ENCODE data around the gene MTHFD2L. TPM values are rescaled to one million over a fixed set of nuclear protein-coding genes. Genes with fewer than 3 reads are reported as not detected.

Gene MTHFD2L
- total and polyA plus RNA-seq, 3 donors from 2014 or later: 14.8 to 44.1 (median 29.1) TPM

GRCh38 chr4:74132944-74133343 lies 25.0 kb upstream of the MTHFD2L start:
- no peaks in the 10 kb centered on the region for H3K4me1 ChIP-seq
- H3K27ac ChIP-seq: no peak overlapping the region
- no peak for DNase-seq
- WGBS, 2 donors: 88 to 90% methylated on average over 1 of the region's 1 CpG
- H3K27me3 ChIP-seq: no peaks in the 10 kb centered on the region
- H3K36me3 ChIP-seq (ENCODE audit: low read depth, missing control alignments): no peaks in the 10 kb centered on the region
- no peak for TF ChIP-seq POLR2A (IDR thresholded peaks at IDR 0.05)
- no peak for TF ChIP-seq CTCF (IDR thresholded peaks at IDR 0.05)
- intact Hi-C loops (cut with DNase I; ENCODE audit: low total_unique reads): loop anchor here (10.0 kb wide), 1 partner anchor 478 kb away; no protein-coding TSS in a partner anchor
- no peak overlapping the region for H3K4me3 ChIP-seq
- H3K9me3 ChIP-seq: no peaks in the 10 kb centered on the region

GRCh38 chr4:74133786-74134499 lies 24.0 kb upstream of the MTHFD2L start:
- DNase-seq: peak; percentile 82
- no peak overlapping the region for H3K4me3 ChIP-seq
- no peaks in the 10 kb centered on the region for H3K27me3 ChIP-seq
- H3K36me3 ChIP-seq (ENCODE audit: low read depth, missing control alignments): no peaks in the 10 kb centered on the region
- TF ChIP-seq POLR2A (IDR thresholded peaks at IDR 0.05): no peak
- peak in 2 of 3 experiments; percentile 55 to 64 for TF ChIP-seq CTCF (IDR thresholded peaks at IDR 0.05)
- intact Hi-C loops (cut with DNase I; ENCODE audit: low total_unique reads): loop anchor here (10.0 kb wide), 1 partner anchor 479 kb away; no protein-coding TSS in a partner anchor
- no peaks in the 10 kb centered on the region for H3K4me1 ChIP-seq
- WGBS, 2 donors: 37 to 41% methylated on average over 8 of the region's 8 CpGs
- H3K27ac ChIP-seq: no peak overlapping the region
- no peaks in the 10 kb centered on the region for H3K9me3 ChIP-seq

- DNase-seq: no peak
- no peak overlapping the region for H3K4me3 ChIP-seq
- intact Hi-C loops (cut with DNase I; ENCODE audit: low total_unique reads): loop anchor here (10.0 kb wide), 1 partner anchor 480 kb away; no protein-coding TSS in a partner anchor
- WGBS, 2 donors: 38 to 47% methylated on average over 2 of the region's 2 CpGs
- no peak overlapping the region for H3K27ac ChIP-seq
- H3K27me3 ChIP-seq: no peaks in the 10 kb centered on the region
- H3K4me1 ChIP-seq: no peaks in the 10 kb centered on the region
- TF ChIP-seq POLR2A (IDR thresholded peaks at IDR 0.05) (no peak), CTCF (IDR thresholded peaks at IDR 0.05) (no peak)
- no peaks in the 10 kb centered on the region for H3K36me3 ChIP-seq (ENCODE audit: low read depth, missing control alignments)
- H3K9me3 ChIP-seq: no peaks in the 10 kb centered on the region
Observed at GRCh38 chr4:74134500-74134852, 23.4 kb upstream of the MTHFD2L start.

- intact Hi-C loops (cut with DNase I; ENCODE audit: low total_unique reads): no loop called here
- no peak for DNase-seq
- 88 to 91% methylated on average over 4 of the region's 4 CpGs for WGBS, 2 donors
- no peaks in the 10 kb centered on the region for H3K27me3 ChIP-seq
- no peak overlapping the region for H3K27ac ChIP-seq
- TF ChIP-seq POLR2A (IDR thresholded peaks at IDR 0.05) (no peak), CTCF (IDR thresholded peaks at IDR 0.05) (no peak)
- no peak overlapping the region for H3K4me3 ChIP-seq
- no peaks in the 10 kb centered on the region for H3K36me3 ChIP-seq (ENCODE audit: low read depth, missing control alignments)
- no peaks in the 10 kb centered on the region for H3K9me3 ChIP-seq
- no peaks in the 10 kb centered on the region for H3K4me1 ChIP-seq
Observed at GRCh38 chr4:74146581-74147129, 11.3 kb upstream of the MTHFD2L start.

All from testis (tissue), 3 donors.